Caco-2 (cell line): Measurements from ENCODE around the gene PTPN6. TPM values are rescaled to one million over a fixed set of nuclear protein-coding genes. Genes with fewer than 3 reads are reported as not detected.

ENCODE experiments used
- BruUV-seq: library from RNA; stranded (reverse); fragments of 400-500 nt; replicated peaks from 2 replicates; lab custom pipeline; 2021; lab: Mats Ljungman, UMichigan
- CTCF ChIA-PET: fragments of 300-600 bp; sonication (Branson Sonifier 250); formaldehyde crosslinking; loops from one replicate; lab custom pipeline; 2022; ENCODE audit warnings: antibody characterized with exemption; lab: Charles Lee
- POLR2A ChIA-PET: fragments of 300-600 bp; sonication (Branson Sonifier 250); formaldehyde crosslinking; loops from one replicate; lab custom pipeline; 2022; ENCODE audit warnings: antibody characterized with exemption; lab: Charles Lee
- DNase-seq, 2 experiments: peaks; one replicate each; pipeline versions ENCODE4 v3.0.0 to v3.0.0-alpha.2; 2020 to 2022
- H3K27me3 ChIP-seq: replicated peaks from 2 replicates; pipeline ENCODE4 v1.6.0; 2011; ENCODE audit warnings: low read length; ENCODE audit not compliant: control insufficient read depth, insufficient read depth
- H3K36me3 ChIP-seq: 2 replicates; pipeline ENCODE4 v1.5.1; 2011; ENCODE audit warnings: low read length; ENCODE audit not compliant: control insufficient read depth, insufficient read depth
- H3K4me1 ChIP-seq: fragments of 250-450 bp; sonication (Bioruptor Pico); 2 replicates; pipeline ENCODE4 v1.5.1; 2020; ENCODE audit warnings: mild to moderate bottlenecking
- H3K4me3 ChIP-seq: 2 replicates; pipeline ENCODE4 v1.5.1; 2011; ENCODE audit warnings: low read depth, mild to moderate bottlenecking, control low read depth, low read length
- H3K9me3 ChIP-seq: fragments of 250-450 bp; sonication (Bioruptor Pico); 2 replicates; pipeline ENCODE4 v1.5.1; 2020; ENCODE audit warnings: mild to moderate bottlenecking, moderate library complexity
- H3K27ac Mint-ChIP-seq: one replicate; pipeline ENCODE4 v1.8.0; 2022; ENCODE audit warnings: mixed read lengths; ENCODE audit not compliant: unreplicated experiment
- H3K27me3 Mint-ChIP-seq: one replicate; pipeline ENCODE4 v1.8.0; 2022; ENCODE audit warnings: mixed read lengths; ENCODE audit not compliant: insufficient read depth, unreplicated experiment
- H3K36me3 Mint-ChIP-seq: one replicate; pipeline ENCODE4 v1.8.0; 2022; ENCODE audit warnings: mild to moderate bottlenecking, mixed read lengths; ENCODE audit not compliant: insufficient read depth, unreplicated experiment
- H3K4me1 Mint-ChIP-seq: one replicate; pipeline ENCODE4 v1.8.0; 2022; ENCODE audit warnings: low read depth, mixed read lengths; ENCODE audit not compliant: unreplicated experiment
- H3K4me3 Mint-ChIP-seq: one replicate; pipeline ENCODE4 v1.8.0; 2022; ENCODE audit warnings: mild to moderate bottlenecking, moderate library complexity, mixed read lengths; ENCODE audit not compliant: unreplicated experiment
- H3K9me3 Mint-ChIP-seq: one replicate; pipeline ENCODE4 v1.8.0; 2022; ENCODE audit warnings: mixed read lengths; ENCODE audit not compliant: unreplicated experiment
- CTCF ChIP-seq, 2 experiments: fragments of 200-600 bp in 1 of 2; IDR thresholded peaks; 1 replicate in 1 of 2; 2 replicates in 1 of 2; pipeline versions ENCODE4 v1.5.1 to v1.8.0; 2011 to 2022; ENCODE audit warnings: antibody characterized with exemption in 1 of 2, control low read depth in 1 of 2, inconsistent platforms in 1 of 2, low read depth in 1 of 2, low read length in 1 of 2, mild to moderate bottlenecking in 1 of 2, moderate library complexity in 1 of 2; ENCODE audit not compliant: insufficient read depth in 1 of 2, severe bottlenecking in 1 of 2, unreplicated experiment in 1 of 2
- intact Hi-C: fragments of 100-400 bp; cut with micrococcal nuclease; formaldehyde crosslinking; loops from one replicate; pipeline ENCODE4 v1.10.0; 2022; ENCODE audit not compliant: unreplicated experiment
- total RNA-seq: library from RNA; stranded (reverse); gene quantifications from 2 replicates; pipeline ENCODE4 v1.2.3, GENCODE V29; 2022

Gene PTPN6
- total RNA-seq, 1 experiment from 2014 or later, result 43.9 TPM

- CTCF ChIA-PET, result interaction anchor here (1.1 kb wide), 1 partner anchor 37 kb away, joined by 5 read pairs; the partner anchor contains the start of gene SPSB2
Observed at GRCh38 chr12:6909421-6910145, 41.6 kb upstream of the PTPN6 start.

GRCh38 chr12:6912164-6912935 is 38.8 kb upstream of the PTPN6 start:
- H3K27me3 Mint-ChIP-seq, result no peaks in the 10 kb centered on the region
- intact Hi-C loops, result no loop called here
- BruUV-seq, result no TSS peak
- Histone ChIP-seq H3K36me3 (peaks cover 1% of the 10 kb centered on the region), H3K4me1 (peaks cover 14% of the 10 kb centered on the region), H3K4me3 (no peak overlapping the region), H3K27me3 (no peaks in the 10 kb centered on the region), H3K9me3 (no peaks in the 10 kb centered on the region)
- H3K4me3 Mint-ChIP-seq, result peak overlapping the region; percentile 49
- peaks cover 9% of the 10 kb centered on the region for H3K4me1 Mint-ChIP-seq
- ChIA-PET CTCF (interaction anchor here (0.8 to 1.7 kb wide), 3 partner anchors 13 to 43 kb away, joined by 3 to 6 read pairs (median 3); partner anchors contain the start of gene SPSB2), POLR2A (interaction anchor here (0.6 to 0.9 kb wide), 4 partner anchors 31 to 419 kb away, joined by 3 to 17 read pairs (median 4); partner anchors contain the start of genes C12orf57, MRPL51 and RNU7-1)
- no peaks in the 10 kb centered on the region for H3K9me3 Mint-ChIP-seq
- no peak overlapping the region for H3K27ac Mint-ChIP-seq
- no peak for TF ChIP-seq CTCF (IDR thresholded peaks at IDR 0.05; ENCODE audit: insufficient read depth in 1 of 2, low read depth in 1 of 2, low read length in 1 of 2, severe bottlenecking in 1 of 2, unreplicated experiment in 1 of 2)
- no peak for DNase-seq
- peaks cover 7% of the 10 kb centered on the region for H3K36me3 Mint-ChIP-seq

More at GRCh38 chr12:6909421-6910145, 41.6 kb upstream of the PTPN6 start:
- DNase-seq, result no peak
- Histone ChIP-seq H3K36me3 (no peaks in the 10 kb centered on the region), H3K4me3 (no peak overlapping the region), H3K27me3 (no peaks in the 10 kb centered on the region), H3K4me1 (peaks cover 11% of the 10 kb centered on the region), H3K9me3 (no peaks in the 10 kb centered on the region)
- Mint-ChIP-seq H3K4me3 (no peak overlapping the region), H3K27ac (no peak overlapping the region), H3K4me1 (peaks cover 9% of the 10 kb centered on the region), H3K36me3 (peaks cover 2% of the 10 kb centered on the region), H3K27me3 (no peaks in the 10 kb centered on the region), H3K9me3 (no peaks in the 10 kb centered on the region)
- POLR2A ChIA-PET, result interaction anchor here (0.7 kb wide), 1 partner anchor 18 kb away, joined by 3 read pairs; no protein-coding TSS in a partner anchor
- intact Hi-C loops, result no loop called here
- BruUV-seq, result no TSS peak
- no peak for TF ChIP-seq CTCF (IDR thresholded peaks at IDR 0.05; ENCODE audit: insufficient read depth in 1 of 2, low read depth in 1 of 2, low read length in 1 of 2, severe bottlenecking in 1 of 2, unreplicated experiment in 1 of 2)
